ENCODE results near the gene ANKRD12.

- TF ChIP-seq EP300 (conservative IDR thresholded peaks at IDR 0.05; ENCODE audit: poor library complexity, severe bottlenecking) (no peak), EZH2 (IDR thresholded peaks at IDR 0.05; ENCODE audit: borderline replicate concordance, insufficient read depth, low read length, poor library complexity, severe bottlenecking) (no peak), CTCF (IDR thresholded peaks at IDR 0.05; ENCODE audit: poor library complexity, severe bottlenecking) (no peak), RAD21 (conservative IDR thresholded peaks at IDR 0.05) (no peak), MXI1 (conservative IDR thresholded peaks at IDR 0.05; ENCODE audit: poor library complexity, severe bottlenecking) (no peak)
These were observed 52.0 kb downstream of the ANKRD12 start for GRCh38 chr18:9188359-9189231.

All from neural cell (in vitro differentiated cells).